GM20000 (cell line): ENCODE results near the gene ENPP3.

Source experiments
- DNase-seq: peaks from one replicate; pipeline ENCODE4 v3.0.0; 2012; ENCODE audit warnings: low spot score
- TF ChIP-seq, protein P1 (sequence below): IDR thresholded peaks from 2 replicates; pipeline ENCODE4 v1.5.1; 2012; ENCODE audit warnings: mild to moderate bottlenecking, control low read depth; ENCODE audit errors: extremely low read depth, missing control alignments

ENPP3 gene

DNA sequence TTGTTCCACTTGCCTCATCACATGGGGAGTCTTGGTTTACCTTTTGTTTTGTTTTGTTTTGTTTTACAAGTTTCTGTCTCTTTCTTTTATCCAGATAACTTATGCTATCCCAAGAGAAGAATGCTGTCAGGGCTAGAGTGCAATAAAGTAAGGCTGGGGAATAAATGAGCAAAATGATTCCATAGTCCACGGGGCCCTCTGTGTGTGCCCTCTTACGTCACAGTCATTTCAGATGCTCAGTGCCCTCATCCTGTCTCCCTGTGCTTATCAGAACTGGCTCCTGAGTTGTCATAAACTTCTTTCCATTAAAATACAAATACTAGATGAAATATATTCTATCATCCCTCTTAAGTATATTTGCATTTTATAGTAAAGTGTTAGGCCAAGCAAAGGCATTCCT lies 139.9 kb downstream of the ENPP3 start:
- TF ChIP-seq, protein P1, sequence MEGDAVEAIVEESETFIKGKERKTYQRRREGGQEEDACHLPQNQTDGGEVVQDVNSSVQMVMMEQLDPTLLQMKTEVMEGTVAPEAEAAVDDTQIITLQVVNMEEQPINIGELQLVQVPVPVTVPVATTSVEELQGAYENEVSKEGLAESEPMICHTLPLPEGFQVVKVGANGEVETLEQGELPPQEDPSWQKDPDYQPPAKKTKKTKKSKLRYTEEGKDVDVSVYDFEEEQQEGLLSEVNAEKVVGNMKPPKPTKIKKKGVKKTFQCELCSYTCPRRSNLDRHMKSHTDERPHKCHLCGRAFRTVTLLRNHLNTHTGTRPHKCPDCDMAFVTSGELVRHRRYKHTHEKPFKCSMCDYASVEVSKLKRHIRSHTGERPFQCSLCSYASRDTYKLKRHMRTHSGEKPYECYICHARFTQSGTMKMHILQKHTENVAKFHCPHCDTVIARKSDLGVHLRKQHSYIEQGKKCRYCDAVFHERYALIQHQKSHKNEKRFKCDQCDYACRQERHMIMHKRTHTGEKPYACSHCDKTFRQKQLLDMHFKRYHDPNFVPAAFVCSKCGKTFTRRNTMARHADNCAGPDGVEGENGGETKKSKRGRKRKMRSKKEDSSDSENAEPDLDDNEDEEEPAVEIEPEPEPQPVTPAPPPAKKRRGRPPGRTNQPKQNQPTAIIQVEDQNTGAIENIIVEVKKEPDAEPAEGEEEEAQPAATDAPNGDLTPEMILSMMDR = no peak

DNA sequence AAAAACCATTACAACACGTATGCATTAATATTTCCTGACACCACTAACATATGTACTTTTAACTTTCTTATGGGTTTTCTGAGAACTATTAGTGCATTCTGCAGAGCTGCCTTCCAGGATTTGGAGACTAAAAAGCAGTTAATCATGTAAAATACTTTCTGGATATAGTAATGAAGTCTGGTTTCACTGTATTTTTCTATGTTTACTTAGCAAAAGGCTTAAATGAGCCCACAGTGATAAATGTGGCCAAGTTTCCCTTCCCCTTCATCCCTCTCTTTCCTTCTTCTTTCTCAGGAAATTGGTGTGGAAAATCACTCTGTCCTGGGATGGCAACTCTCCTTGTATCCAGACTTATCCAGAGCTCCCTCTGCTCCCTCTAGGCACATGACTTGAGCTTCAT lies 141.1 kb downstream of the ENPP3 start:
- TF ChIP-seq, protein P1 = no peak
- no peak for DNase-seq

More for the DNA sequence above, 139.9 kb downstream of the ENPP3 start:
- no peak for DNase-seq

DNA sequence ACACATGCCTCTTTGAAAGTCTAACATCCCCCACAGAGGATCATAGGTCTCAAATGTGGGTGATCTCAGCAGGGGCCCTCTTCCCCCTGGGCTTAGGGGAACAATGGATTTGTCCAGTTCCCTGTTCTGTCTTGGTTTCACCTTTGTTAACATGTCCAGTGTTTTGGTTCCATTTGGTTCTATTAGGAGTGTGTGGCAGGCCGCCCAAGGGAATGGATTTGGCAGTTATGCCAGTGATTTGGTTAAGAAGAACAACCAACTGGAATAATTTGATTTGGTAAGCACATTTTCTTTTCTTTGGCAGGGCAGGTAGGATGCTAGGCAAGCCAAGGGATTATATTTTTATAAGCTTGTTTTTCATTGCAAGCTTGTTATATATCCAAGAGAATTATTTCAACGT lies 142.2 kb downstream of the ENPP3 start:
- TF ChIP-seq, protein P1 = no peak
- no peak for DNase-seq

DNA sequence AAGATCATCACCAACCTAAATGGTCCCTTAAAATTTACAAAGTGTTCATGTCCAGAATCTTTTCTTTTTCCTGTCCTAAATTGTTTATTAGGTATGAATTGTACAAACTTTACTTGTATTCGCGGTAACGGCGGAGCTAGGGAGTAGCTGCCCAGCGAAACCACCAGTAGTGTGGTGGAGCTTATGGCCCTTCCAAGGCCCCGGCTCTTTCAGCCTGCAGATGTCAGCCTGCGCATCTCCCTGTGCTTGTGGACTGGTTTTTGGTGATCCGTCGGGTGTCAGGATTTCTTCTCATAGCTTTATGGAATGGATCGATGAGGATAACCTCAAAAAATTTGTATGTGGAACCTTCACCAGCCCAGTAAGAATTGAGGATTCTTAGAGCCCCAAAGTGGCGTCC lies 143.5 kb downstream of the ENPP3 start:
- TF ChIP-seq, protein P1 = no peak
- no peak for DNase-seq

DNA sequence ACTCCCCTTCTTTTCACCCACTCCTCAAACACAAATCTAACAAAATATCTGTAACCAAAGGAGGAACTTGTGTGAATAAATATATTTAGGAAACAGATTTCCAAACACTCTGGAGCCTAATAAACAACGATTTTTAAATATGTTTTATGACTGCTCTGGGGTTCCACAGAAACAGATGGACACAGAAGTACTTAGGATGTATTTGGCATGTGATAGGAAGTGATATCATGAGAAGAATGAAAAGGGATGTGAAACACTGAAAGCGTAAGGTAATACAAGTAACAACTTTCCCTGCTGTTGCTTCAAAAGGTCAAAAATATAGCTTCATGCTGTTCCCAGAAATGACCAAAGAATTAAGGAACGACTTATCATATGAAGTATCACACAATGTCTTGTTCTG lies 144.6 kb downstream of the ENPP3 start:
- TF ChIP-seq, protein P1 = no peak
- DNase-seq = no peak

DNA sequence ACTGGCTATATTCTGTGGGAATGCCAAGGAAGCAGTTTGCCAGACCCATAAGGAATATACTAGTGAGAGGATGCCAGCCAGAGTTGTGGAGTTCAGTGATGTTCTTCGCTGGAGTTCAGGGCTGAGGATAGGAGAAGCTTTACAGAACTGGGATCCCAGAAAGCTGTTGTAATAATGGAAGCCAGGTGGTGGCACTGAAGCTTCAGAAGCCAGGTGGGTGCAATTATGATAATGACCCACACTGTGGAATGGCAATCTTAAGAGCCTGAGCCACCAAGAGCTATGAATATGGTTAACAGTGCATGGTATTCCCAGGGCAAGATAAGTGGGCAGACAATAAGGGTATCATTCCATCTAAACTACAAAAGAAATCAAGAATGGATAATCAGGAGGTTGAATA lies 145.7 kb downstream of the ENPP3 start:
- DNase-seq = no peak
- TF ChIP-seq, protein P1 = no peak

DNA sequence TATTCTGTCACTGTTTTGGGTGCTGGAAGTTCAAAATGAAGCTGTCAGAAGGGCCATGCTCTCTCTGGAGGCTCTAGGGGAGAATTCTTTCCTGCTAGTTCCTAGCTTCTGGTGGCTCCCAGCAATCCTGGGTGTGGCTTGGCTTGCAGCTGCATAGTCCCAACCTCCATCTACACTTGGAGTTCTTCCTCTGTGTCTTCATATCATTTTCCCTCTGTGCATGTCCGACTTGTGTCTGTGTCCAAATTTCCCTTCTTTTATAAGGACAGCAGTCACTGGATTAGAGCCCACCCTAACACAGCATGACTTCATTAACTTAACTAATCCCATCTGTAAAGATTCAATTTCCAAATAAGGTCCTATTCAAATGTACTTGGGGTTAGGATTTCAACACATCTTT lies 147.5 kb downstream of the ENPP3 start:
- no peak for DNase-seq
- TF ChIP-seq, protein P1 = no peak

DNA sequence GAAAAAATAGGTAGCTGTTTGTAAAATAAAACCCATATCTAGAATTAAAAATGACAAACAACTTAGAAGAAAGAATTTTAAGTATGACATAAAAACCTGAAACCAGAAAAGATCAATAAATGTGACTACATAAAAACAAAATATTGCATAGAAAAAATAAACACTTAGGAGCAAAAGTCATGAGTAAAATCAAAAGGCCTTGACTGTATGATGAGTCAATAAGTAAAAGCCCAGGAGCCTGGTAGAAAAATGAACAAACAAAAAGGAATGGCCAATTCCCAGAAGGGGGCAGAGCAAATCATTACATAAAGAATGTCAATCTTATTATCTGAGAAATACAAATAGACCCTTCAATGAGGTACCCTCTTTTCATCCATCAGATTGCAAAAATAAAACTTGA lies 150.0 kb downstream of the ENPP3 start:
- TF ChIP-seq, protein P1 = no peak
- DNase-seq = no peak
